DOHH2 (cell line): ENCODE measurements around the gene FAM78A.
"Not testable (repeated sequence)": the region's sequence is repeated elsewhere in the genome, so short reads cannot be mapped to it uniquely, and the experiment has no call there.

Experiments used
- H3F3A ChIP-seq: fragments of 200-600 bp; sonication (generic), shearing (Covaris generic); 2 replicates; pipeline ENCODE4 v1.6.0; 2016; ENCODE audit warnings: antibody characterized with exemption, mild to moderate bottlenecking; ENCODE audit not compliant: control insufficient read depth, insufficient read depth
- H3K27ac ChIP-seq: fragments of 200-600 bp; sonication (generic); 2 replicates; pipeline ENCODE4 v1.5.1; 2014; ENCODE audit warnings: low read depth, mild to moderate bottlenecking, low read length, moderate library complexity
- H3K27me3 ChIP-seq: fragments of 200-600 bp; sonication (generic); 2 replicates; pipeline ENCODE4 v1.6.1; 2014; ENCODE audit warnings: mild to moderate bottlenecking, low read length, mixed read lengths; ENCODE audit not compliant: control insufficient read depth
- H3K36me3 ChIP-seq: fragments of 200-600 bp; sonication (generic); 2 replicates; pipeline ENCODE4 v1.6.1; 2014; ENCODE audit warnings: mild to moderate bottlenecking, low read length, moderate library complexity, mixed read lengths; ENCODE audit not compliant: control insufficient read depth
- H3K4me1 ChIP-seq: fragments of 200-600 bp; sonication (generic); 2 replicates; pipeline ENCODE4 v1.6.1; 2014; ENCODE audit warnings: mild to moderate bottlenecking, low read length, mixed read lengths; ENCODE audit not compliant: control insufficient read depth
- H3K4me2 ChIP-seq: fragments of 200-600 bp; sonication (generic); 2 replicates; pipeline ENCODE4 v1.6.0; 2014; ENCODE audit warnings: mild to moderate bottlenecking, low read length, moderate library complexity
- H3K4me3 ChIP-seq: fragments of 200-600 bp; sonication (generic); 2 replicates; pipeline ENCODE4 v1.5.1; 2014; ENCODE audit warnings: mild to moderate bottlenecking, low read length, mixed read lengths
- H3K79me2 ChIP-seq: fragments of 200-600 bp; sonication (generic); 2 replicates; pipeline ENCODE4 v1.6.1; 2014; ENCODE audit warnings: mild to moderate bottlenecking, low read length, mixed read lengths; ENCODE audit not compliant: control insufficient read depth
- H3K9me2 ChIP-seq: fragments of 200-600 bp; sonication (generic); replicated peaks from 2 replicates; pipeline ENCODE4 v1.6.1; 2014; ENCODE audit warnings: mild to moderate bottlenecking, low read length, mixed read lengths; ENCODE audit not compliant: control insufficient read depth
- H3K9me3 ChIP-seq: fragments of 200-600 bp; sonication (generic); 2 replicates; pipeline ENCODE4 v1.6.1; 2014; ENCODE audit warnings: antibody characterized with exemption, low read length, mixed read lengths; ENCODE audit not compliant: control insufficient read depth, insufficient read depth
- H4K20me1 ChIP-seq: fragments of 200-600 bp; sonication (generic); 2 replicates; pipeline ENCODE4 v1.6.0; 2014; ENCODE audit warnings: low read depth, mild to moderate bottlenecking, antibody characterized with exemption, low read length, moderate library complexity; ENCODE audit not compliant: control insufficient read depth, insufficient read depth
- EZH2phosphoT487 ChIP-seq: fragments of 200-600 bp; sonication (generic); IDR thresholded peaks from 2 replicates; pipeline ENCODE4 v1.6.1; 2017; ENCODE audit warnings: borderline replicate concordance, mild to moderate bottlenecking, antibody characterized with exemption, low read length, moderate library complexity, mixed read lengths
- TF ChIP-seq, protein P1 (sequence below): fragments of 200-600 bp; sonication (generic); IDR thresholded peaks from one replicate; pipeline ENCODE4 v1.5.1; 2014; ENCODE audit warnings: antibody characterized with exemption, mild to moderate bottlenecking, low read depth, low read length; ENCODE audit not compliant: poor library complexity, severe bottlenecking

The FAM78A gene

DNA sequence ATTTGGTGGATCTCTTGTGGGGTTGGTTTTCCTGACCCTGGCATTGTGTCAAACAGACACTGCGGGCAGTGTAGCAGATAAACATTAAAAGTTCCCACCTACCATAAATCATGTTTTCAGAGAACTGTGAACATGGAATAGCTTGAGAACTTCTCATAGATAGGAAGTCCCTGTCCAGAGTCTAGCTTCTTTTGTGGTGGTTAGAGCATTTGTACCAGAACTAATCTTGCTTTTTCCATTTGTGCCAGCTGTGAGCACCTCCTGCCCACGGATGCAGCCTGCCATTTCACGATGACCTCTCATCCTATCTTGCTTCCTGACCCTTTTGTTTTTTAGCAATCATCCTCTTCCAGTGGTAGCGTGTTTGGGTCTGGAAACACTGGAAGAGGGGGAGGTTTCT, 61.4 kb downstream of the FAM78A start:
- no peaks in the 10 kb centered on the region for H4K20me1 ChIP-seq
- no peak overlapping the region for H3K4me3 ChIP-seq
- no peaks in the 10 kb centered on the region; the same call in 1 of the 2 replicates for H3F3A ChIP-seq
- no peaks in the 10 kb centered on the region for H3K9me3 ChIP-seq
- no peak overlapping the region for H3K27ac ChIP-seq
- H3K27me3 ChIP-seq: no peaks in the 10 kb centered on the region
- H3K9me2 ChIP-seq: no peaks in the 10 kb centered on the region
- no peak overlapping the region for H3K4me2 ChIP-seq
- H3K79me2 ChIP-seq: no peaks in the 10 kb centered on the region
- no peak for TF ChIP-seq EZH2phosphoT487
- TF ChIP-seq, protein P1, sequence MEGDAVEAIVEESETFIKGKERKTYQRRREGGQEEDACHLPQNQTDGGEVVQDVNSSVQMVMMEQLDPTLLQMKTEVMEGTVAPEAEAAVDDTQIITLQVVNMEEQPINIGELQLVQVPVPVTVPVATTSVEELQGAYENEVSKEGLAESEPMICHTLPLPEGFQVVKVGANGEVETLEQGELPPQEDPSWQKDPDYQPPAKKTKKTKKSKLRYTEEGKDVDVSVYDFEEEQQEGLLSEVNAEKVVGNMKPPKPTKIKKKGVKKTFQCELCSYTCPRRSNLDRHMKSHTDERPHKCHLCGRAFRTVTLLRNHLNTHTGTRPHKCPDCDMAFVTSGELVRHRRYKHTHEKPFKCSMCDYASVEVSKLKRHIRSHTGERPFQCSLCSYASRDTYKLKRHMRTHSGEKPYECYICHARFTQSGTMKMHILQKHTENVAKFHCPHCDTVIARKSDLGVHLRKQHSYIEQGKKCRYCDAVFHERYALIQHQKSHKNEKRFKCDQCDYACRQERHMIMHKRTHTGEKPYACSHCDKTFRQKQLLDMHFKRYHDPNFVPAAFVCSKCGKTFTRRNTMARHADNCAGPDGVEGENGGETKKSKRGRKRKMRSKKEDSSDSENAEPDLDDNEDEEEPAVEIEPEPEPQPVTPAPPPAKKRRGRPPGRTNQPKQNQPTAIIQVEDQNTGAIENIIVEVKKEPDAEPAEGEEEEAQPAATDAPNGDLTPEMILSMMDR: no peak
- no peaks in the 10 kb centered on the region for H3K4me1 ChIP-seq
- H3K36me3 ChIP-seq: peaks cover 41% of the 10 kb centered on the region

DNA sequence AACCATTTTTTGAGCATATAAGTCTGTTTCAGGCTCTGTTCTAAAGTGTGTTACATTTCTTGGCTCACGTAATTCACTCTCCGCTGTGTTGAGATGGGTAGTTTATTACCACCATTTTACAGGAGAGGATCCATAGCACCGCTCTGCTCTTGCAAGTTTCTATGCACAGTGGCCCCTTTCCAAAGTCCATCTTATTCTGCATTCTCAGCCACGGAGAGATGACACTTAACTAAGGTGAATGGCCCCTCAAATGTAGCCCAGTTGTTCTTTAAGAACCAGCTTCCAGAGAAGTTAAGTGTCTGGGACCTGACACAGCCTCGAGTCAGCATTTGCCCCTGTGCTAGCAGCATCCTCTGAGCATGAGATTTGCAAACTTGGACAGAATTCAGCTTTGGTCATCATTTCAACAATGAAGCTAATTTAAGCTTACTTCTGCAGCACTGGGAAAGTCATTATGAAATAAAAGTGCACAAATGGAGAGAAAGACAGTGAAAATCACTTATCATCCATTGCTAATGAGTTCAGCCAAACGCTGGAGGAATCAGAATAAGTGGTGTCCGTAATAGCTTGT, 61.9 kb downstream of the FAM78A start:
- no peak for TF ChIP-seq EZH2phosphoT487
- TF ChIP-seq, protein P1: no peak
- peaks cover 40% of the 10 kb centered on the region for H3K36me3 ChIP-seq
- no peaks in the 10 kb centered on the region for H3K27me3 ChIP-seq
- H3K79me2 ChIP-seq: no peaks in the 10 kb centered on the region
- no peak overlapping the region for H3K4me2 ChIP-seq
- H3K9me2 ChIP-seq: no peaks in the 10 kb centered on the region
- no peaks in the 10 kb centered on the region; the same call in 1 of the 2 replicates for H3F3A ChIP-seq
- H3K27ac ChIP-seq: no peak overlapping the region
- H3K4me1 ChIP-seq: no peaks in the 10 kb centered on the region
- H4K20me1 ChIP-seq: no peaks in the 10 kb centered on the region
- no peaks in the 10 kb centered on the region for H3K9me3 ChIP-seq
- no peak overlapping the region for H3K4me3 ChIP-seq

DNA sequence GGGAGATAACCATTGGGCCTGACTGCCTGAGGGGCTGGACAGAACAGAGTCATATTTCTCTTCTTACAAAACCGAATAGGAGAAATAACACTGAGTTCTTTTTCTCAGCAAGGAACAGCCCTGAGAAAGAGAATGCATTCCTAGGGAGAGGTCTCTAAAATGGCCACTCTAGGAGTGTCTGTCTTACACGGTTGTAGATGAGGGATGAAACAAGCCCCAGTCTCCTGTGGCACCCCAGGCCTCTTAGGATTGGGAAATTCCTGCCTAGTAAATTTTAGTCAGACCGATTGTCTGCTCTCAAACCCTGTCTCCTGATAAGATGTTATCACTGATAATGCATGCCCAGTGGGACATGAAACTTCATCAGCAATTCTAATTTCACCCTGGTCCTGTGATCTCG, 64.4 kb downstream of the FAM78A start:
- not testable (repeated sequence) for H3K9me2 ChIP-seq, H3K4me2 ChIP-seq, H4K20me1 ChIP-seq, H3K27me3 ChIP-seq, H3K4me1 ChIP-seq, H3K79me2 ChIP-seq, H3F3A ChIP-seq, H3K9me3 ChIP-seq, H3K4me3 ChIP-seq, H3K27ac ChIP-seq
- H3K36me3 ChIP-seq: peaks cover 42% of the 10 kb centered on the region
